ENCODE results near the gene NAA10. TPM values are rescaled to one million over a fixed set of nuclear protein-coding genes. Genes with fewer than 3 reads are reported as not detected.

The NAA10 gene
- total RNA-seq, 1 donor from 2014 or later: 41.3 TPM

GRCh38 chrX:153885208-153885787 lies 49.5 kb downstream of the NAA10 start:
- DNase-seq (ENCODE audit: low read depth in 2 of 2): no peak

DNA sequence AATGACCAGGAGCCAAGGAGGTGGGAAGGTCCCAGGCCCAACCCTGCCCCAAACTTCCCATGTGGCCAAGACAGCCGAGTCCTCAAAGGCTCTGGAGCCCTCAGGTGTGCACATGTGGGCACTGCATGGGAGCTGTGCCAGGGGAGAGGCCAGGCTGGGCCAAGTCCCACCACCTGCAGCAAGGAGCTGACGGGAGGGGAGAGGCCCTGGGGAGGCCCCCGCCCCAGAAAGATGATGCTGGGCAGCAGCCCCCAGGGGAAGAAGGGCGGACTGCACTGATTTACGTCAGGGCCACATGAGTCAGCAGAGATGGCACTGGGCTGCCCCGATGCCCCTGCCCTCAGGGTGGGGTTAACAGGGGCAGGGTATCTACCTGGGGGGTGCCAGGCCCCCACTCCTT lies 50.2 kb downstream of the NAA10 start:
- DNase-seq (ENCODE audit: low read depth in 2 of 2): no peak

- no peak for DNase-seq (ENCODE audit: low read depth in 2 of 2)
These were observed 50.7 kb downstream of the NAA10 start for GRCh38 chrX:153884136-153884535.

DNA sequence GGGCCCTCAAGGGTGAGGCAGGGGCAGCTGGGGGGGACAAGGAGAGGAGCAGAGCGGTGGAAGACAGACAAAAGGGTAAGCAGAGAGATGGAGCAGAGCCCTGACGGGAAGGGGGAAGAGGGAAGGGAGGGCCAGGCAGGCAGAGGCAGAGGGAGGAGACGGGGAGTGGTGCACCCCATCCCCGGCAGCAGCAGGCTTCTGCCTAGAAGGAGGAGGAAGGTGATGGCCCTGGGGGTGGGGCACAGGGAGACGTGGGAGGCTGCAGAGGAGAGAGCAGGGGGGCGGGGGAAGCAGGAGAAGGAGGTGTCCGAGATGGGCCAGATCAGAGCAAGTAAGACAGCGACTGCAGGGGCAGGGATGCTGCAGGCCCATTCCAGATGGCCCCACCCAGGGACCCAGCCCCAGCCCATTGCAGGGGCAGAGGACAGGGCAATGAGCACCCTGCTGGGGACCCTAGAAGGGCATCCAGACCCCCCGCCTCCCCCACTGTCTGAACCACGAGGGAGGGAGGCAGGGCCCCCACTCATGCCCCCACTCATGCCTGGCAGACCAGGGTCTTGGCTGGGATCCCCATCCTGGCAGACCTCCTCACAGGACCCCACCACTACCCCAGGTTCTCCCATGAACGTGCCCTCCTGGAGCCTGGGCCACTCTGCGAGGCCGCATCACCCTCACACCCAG lies 51.5 kb downstream of the NAA10 start:
- DNase-seq (ENCODE audit: low read depth in 2 of 2): no peak

GRCh38 chrX:153882557-153882956 lies 52.3 kb downstream of the NAA10 start:
- no peak for DNase-seq (ENCODE audit: low read depth in 2 of 2)

- DNase-seq (ENCODE audit: low read depth in 2 of 2): no peak
These were observed 52.7 kb downstream of the NAA10 start for GRCh38 chrX:153882086-153882498.

GRCh38 chrX:153881281-153881680 lies 53.6 kb downstream of the NAA10 start:
- no peak for DNase-seq (ENCODE audit: low read depth in 2 of 2)

- no peak for DNase-seq (ENCODE audit: low read depth in 2 of 2)
These were observed 54.4 kb downstream of the NAA10 start for GRCh38 chrX:153880440-153880815.

DNA sequence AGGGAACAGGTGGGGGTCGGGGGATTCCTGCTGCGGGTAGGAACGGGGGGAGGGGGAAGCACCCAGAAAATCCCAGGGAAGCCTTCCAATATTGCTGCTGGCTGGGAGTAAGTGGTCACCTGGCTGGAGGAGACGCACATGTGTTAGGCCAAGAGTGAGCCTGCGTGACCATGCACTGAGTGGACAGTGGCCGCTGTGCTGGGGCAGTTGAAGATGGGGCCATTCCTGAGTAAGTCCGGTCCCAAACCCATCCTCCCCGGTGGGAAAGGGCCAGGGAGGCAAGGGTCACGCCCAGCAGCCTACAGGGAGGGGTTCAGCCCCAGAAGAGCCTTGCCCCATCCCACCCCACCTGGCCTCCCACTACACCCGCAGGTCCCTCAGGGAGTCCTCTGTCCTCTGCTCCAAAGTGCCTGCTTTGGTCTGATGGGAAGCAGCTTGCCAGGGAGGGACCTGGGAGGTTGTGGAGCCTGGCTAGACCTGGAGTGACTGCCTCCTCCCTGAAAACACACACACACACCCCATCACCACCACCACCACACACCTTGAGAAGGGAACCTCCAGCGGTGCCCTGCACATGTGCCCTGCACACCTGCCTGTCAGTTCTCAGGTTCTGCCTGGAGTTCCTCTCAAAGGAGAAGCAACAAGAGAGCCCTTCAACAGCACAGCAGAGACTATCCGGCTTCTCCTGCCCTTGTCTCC lies 54.9 kb downstream of the NAA10 start:
- no peak for DNase-seq (ENCODE audit: low read depth in 2 of 2)

Other genes starting within 250 kb of the NAA10 start
- 2.4 TPM in 2 replicates for gene SLC6A8, start 247.1 kb downstream of the NAA10 start, total RNA-seq
- gene BCAP31, start 210.7 kb downstream of the NAA10 start, total RNA-seq: 236 and 400 TPM in 2 replicates
- gene ABCD1, start 210.2 kb downstream of the NAA10 start, total RNA-seq: 4.8 and 6.2 TPM in 2 replicates
- gene PLXNB3, start 170.8 kb downstream of the NAA10 start, total RNA-seq: 2.4 and 4.4 TPM in 2 replicates
- under 0.01 and 0.40 TPM in 2 replicates for gene SRPK3, start 154.0 kb downstream of the NAA10 start, total RNA-seq
- gene IDH3G, start 140.7 kb downstream of the NAA10 start, total RNA-seq: 27.0 and 29.9 TPM in 2 replicates
- gene SSR4, start 140.4 kb downstream of the NAA10 start, total RNA-seq: 178 and 209 TPM in 2 replicates
- gene PDZD4, start 104.5 kb downstream of the NAA10 start, total RNA-seq: 0.22 and 0.60 TPM in 2 replicates
- gene L1CAM, start 48.9 kb downstream of the NAA10 start, total RNA-seq: under 0.01 TPM in 2 replicates
- gene AVPR2, start 30.4 kb downstream of the NAA10 start, total RNA-seq: 0.22 and 0.99 TPM in 2 replicates
- gene ARHGAP4, start 8.8 kb downstream of the NAA10 start, total RNA-seq: 2.8 and 5.2 TPM in 2 replicates
- 13.9 and 35.9 TPM in 2 replicates for gene RENBP, start 9.6 kb upstream of the NAA10 start, total RNA-seq
- 10.0 and 10.3 TPM in 2 replicates for gene HCFC1, start 36.8 kb upstream of the NAA10 start, total RNA-seq
- gene TMEM187, start 37.7 kb upstream of the NAA10 start, total RNA-seq: 3.2 and 4.8 TPM in 2 replicates
- gene IRAK1, start 84.9 kb upstream of the NAA10 start, total RNA-seq: 47.7 and 63.1 TPM in 2 replicates
- gene MECP2, start 162.7 kb upstream of the NAA10 start, total RNA-seq: 12.9 and 20.2 TPM in 2 replicates
- gene OPN1LW, start 209.2 kb upstream of the NAA10 start, total RNA-seq: 0.22 and 0.60 TPM in 2 replicates
- 0.79 TPM in 1 of 2 replicates, not detected in the other for gene OPN1MW, start 247.6 kb upstream of the NAA10 start, total RNA-seq

Measured in lung microvascular endothelial cell (primary cell).